HepG2 (cell line): ENCODE measurements around the gene MYOZ1. TPM values are rescaled to one million over a fixed set of nuclear protein-coding genes. Genes with fewer than 3 reads are reported as not detected.

ENCODE experiments used
- ATAC-seq: fragments of 200-7000 bp; cut with Tn5 transposase; 3 replicates; pipeline ENCODE4 v1.9.1; 2020; ENCODE audit warnings: mild to moderate bottlenecking, moderate library complexity
- BruUV-seq: library from RNA; stranded (reverse); fragments of 400-500 nt; replicated peaks from 2 replicates; lab custom pipeline; 2021; lab: Mats Ljungman, UMichigan
- CTCF ChIA-PET: fragments of 300-600 bp; formaldehyde crosslinking; extraction: SDS; loops from one replicate; lab custom pipeline; 2021; ENCODE audit warnings: low total read pairs, inconsistent platforms, low intra/inter-chr PET ratio; lab: Yijun Ruan, JAX
- POLR2A ChIA-PET: fragments of 350-600 bp; sonication (Branson Sonifier 250); formaldehyde crosslinking; loops from one replicate; lab custom pipeline; 2020; ENCODE audit warnings: antibody characterized with exemption, inconsistent platforms; lab: Yijun Ruan, JAX
- DNase-seq: peaks from one replicate; pipeline ENCODE4 v3.0.0-alpha.2; 2015; ENCODE audit warnings: low spot score
- FAIRE-seq: peaks from 3 replicates; lab custom pipeline; 2011; peaks lifted over from hg19 to GRCh38; lab: Jason Lieb, UNC
- H2AFZ ChIP-seq: one replicate; pipeline ENCODE4 v1.6.1; 2011; ENCODE audit warnings: low read length, inconsistent platforms
- H3K27ac ChIP-seq: fragments of 300-600 bp; 3 replicates; pipeline ENCODE4 v1.8.0; 2011; ENCODE audit warnings: mixed run types, mild to moderate bottlenecking, mixed read lengths, low read length, inconsistent platforms; ENCODE audit not compliant: insufficient read depth; ENCODE audit errors: extremely low read length
- H3K27me3 ChIP-seq, 2 experiments: fragments of 200-600 bp in 1 of 2; 2 replicates in 1 of 2; 3 replicates in 1 of 2; pipeline versions ENCODE4 v1.6.0 to v1.8.0; 2011; ENCODE audit warnings: low read length in 2 of 2, mild to moderate bottlenecking in 2 of 2, moderate library complexity in 2 of 2, inconsistent platforms in 1 of 2; ENCODE audit not compliant: insufficient read depth in 2 of 2, control insufficient read depth in 1 of 2
- H3K36me3 ChIP-seq, 2 experiments: fragments of 200-600 bp in 1 of 2; replicated peaks in 1 of 2; 2 replicates in 1 of 2; 3 replicates in 1 of 2; pipeline versions ENCODE4 v1.5.1 to v1.8.0; 2011; ENCODE audit warnings: low read length in 2 of 2, inconsistent platforms in 1 of 2; ENCODE audit not compliant: insufficient read depth in 2 of 2, control insufficient read depth in 1 of 2
- H3K4me1 ChIP-seq: 2 replicates; pipeline ENCODE4 v1.5.1; 2012; ENCODE audit warnings: low read length, inconsistent platforms; ENCODE audit not compliant: insufficient read depth
- H3K4me2 ChIP-seq: 2 replicates; pipeline ENCODE4 v1.6.0; 2011; ENCODE audit warnings: low read depth, low read length, inconsistent platforms
- H3K4me3 ChIP-seq, 3 experiments: fragments of 200-600 bp in 1 of 3; sonication (generic), shearing (Covaris generic) in 1 of 3; replicated peaks in 1 of 3; 2 replicates each; pipeline ENCODE4 v1.5.1; 2011 to 2016; ENCODE audit warnings: low read length in 3 of 3, inconsistent platforms in 2 of 3, low read depth in 2 of 3, mild to moderate bottlenecking in 2 of 3, control low read depth in 1 of 3, mixed read lengths in 1 of 3; ENCODE audit not compliant: insufficient read depth in 1 of 3
- H3K79me2 ChIP-seq: one replicate; pipeline ENCODE4 v1.6.1; 2011; ENCODE audit warnings: low read length, inconsistent platforms; ENCODE audit not compliant: insufficient read depth
- H3K9ac ChIP-seq: 2 replicates; pipeline ENCODE4 v1.6.0; 2011; ENCODE audit warnings: mild to moderate bottlenecking, low read depth, low read length, inconsistent platforms; ENCODE audit not compliant: insufficient read depth
- H3K9me3 ChIP-seq: 2 replicates; pipeline ENCODE4 v1.5.1; 2012; ENCODE audit warnings: mild to moderate bottlenecking, low read length
- H4K20me1 ChIP-seq: 2 replicates; pipeline ENCODE4 v1.6.0; 2011; ENCODE audit warnings: inconsistent platforms, mild to moderate bottlenecking, low read length, moderate library complexity; ENCODE audit not compliant: insufficient read depth
- GTF2F1 ChIP-seq: fragments of 150-350 bp; IDR thresholded peaks from 2 replicates; pipeline ENCODE4 v1.6.1; 2014; ENCODE audit warnings: low read length
- HCFC1 ChIP-seq: fragments of 150-350 bp; IDR thresholded peaks from 2 replicates; pipeline ENCODE4 v1.6.1; 2014; ENCODE audit warnings: low read depth, low read length
- HOXA5 ChIP-seq: sonication (generic); formaldehyde crosslinking; IDR thresholded peaks from 2 replicates; pipeline ENCODE4 v1.4.0; 2020; ENCODE audit warnings: missing genetic modification reagents
- KLF15 ChIP-seq: sonication (generic); formaldehyde crosslinking; IDR thresholded peaks from 2 replicates; pipeline ENCODE4 v1.8.1; 2023; ENCODE audit warnings: borderline replicate concordance, mild to moderate bottlenecking, inconsistent platforms, missing genetic modification reagents, mixed read lengths
- ONECUT2 ChIP-seq: sonication (generic); formaldehyde crosslinking; IDR thresholded peaks from 2 replicates; pipeline ENCODE4 v1.4.0; 2020; ENCODE audit warnings: missing genetic modification reagents
- PHF21A ChIP-seq: sonication (generic); formaldehyde crosslinking; IDR thresholded peaks from 2 replicates; pipeline ENCODE4 v1.5.0; 2020; ENCODE audit warnings: mild to moderate bottlenecking, missing genetic modification reagents
- SATB2 ChIP-seq: sonication (generic); formaldehyde crosslinking; IDR thresholded peaks from 2 replicates; pipeline ENCODE4 v1.5.0; 2020; ENCODE audit warnings: missing genetic modification reagents
- SP5 ChIP-seq: IDR thresholded peaks from 2 replicates; pipeline ENCODE4 v1.6.1; 2016; ENCODE audit warnings: low read depth, borderline replicate concordance
- U2AF1 ChIP-seq: fragments of 200-400 bp; formaldehyde crosslinking; optimal IDR thresholded peaks from 2 replicates; pipeline ENCODE3; 2017; ENCODE audit warnings: mild to moderate bottlenecking, low read depth, low read length
- YEATS2 ChIP-seq: sonication (generic); formaldehyde crosslinking; IDR thresholded peaks from 2 replicates; pipeline ENCODE4 v1.4.0; 2020; ENCODE audit warnings: missing genetic modification reagents, borderline replicate concordance
- ZBTB33 ChIP-seq: sonication (generic); formaldehyde crosslinking; IDR thresholded peaks from 2 replicates; pipeline ENCODE4 v1.4.0; 2020; ENCODE audit warnings: missing genetic modification reagents
- ZNF264 ChIP-seq: sonication (generic); formaldehyde crosslinking; IDR thresholded peaks from 2 replicates; pipeline ENCODE4 v1.4.0; 2020; ENCODE audit warnings: missing genetic modification reagents
- ZNF382 ChIP-seq: sonication (generic); formaldehyde crosslinking; IDR thresholded peaks from 2 replicates; pipeline ENCODE4 v1.5.0; 2020; ENCODE audit warnings: missing genetic modification reagents, mild to moderate bottlenecking, borderline replicate concordance
- ZNF549 ChIP-seq: sonication (generic); formaldehyde crosslinking; IDR thresholded peaks from 2 replicates; pipeline ENCODE4 v1.5.0; 2020; ENCODE audit warnings: missing genetic modification reagents
- ZNF740 ChIP-seq: sonication (generic); formaldehyde crosslinking; IDR thresholded peaks from 2 replicates; pipeline ENCODE4 v1.4.0; 2020; ENCODE audit warnings: missing genetic modification reagents
- ZNF75D ChIP-seq: sonication (generic); formaldehyde crosslinking; IDR thresholded peaks from 2 replicates; pipeline ENCODE4 v1.8.1; 2023; ENCODE audit warnings: missing genetic modification reagents, mild to moderate bottlenecking, borderline replicate concordance
- ZSCAN25 ChIP-seq: sonication (generic); formaldehyde crosslinking; IDR thresholded peaks from 2 replicates; pipeline ENCODE4 v1.8.0; 2022; ENCODE audit warnings: mild to moderate bottlenecking, missing genetic modification reagents
- ZSCAN31 ChIP-seq: sonication (generic); formaldehyde crosslinking; IDR thresholded peaks from 2 replicates; pipeline ENCODE4 v1.5.0; 2020; ENCODE audit warnings: low read depth, mild to moderate bottlenecking, missing genetic modification reagents
- WGBS: methylation state at CpG from one replicate; pipeline ENCODE4 v1.1.6; 2017; ENCODE audit warnings: low lambda C conversion rate; 5-methylcytosine and 5-hydroxymethylcytosine counted together
- in situ Hi-C: cut with HindIII; loops from 2 replicates; pipeline ENCODE4 v1.10.0; 2017; ENCODE audit warnings: low pct_unique_long_range_greater_than_20kb; ENCODE audit not compliant: extremely low pct_ligation_motif_present
- intact Hi-C: fragments of 100-400 bp; cut with micrococcal nuclease; formaldehyde crosslinking; loops from one replicate; pipeline ENCODE4 v1.10.0; 2022; ENCODE audit not compliant: unreplicated experiment
- polyA plus RNA-seq, 8 experiments: library from polyadenylated mRNA; depleted of rRNA in 3 of 8; stranded (reverse) in 7 of 8; unstranded in 1 of 8; fragments of >200 nt; fragmentation: Illumina TruSeq in 4 of 8; extraction: Trizol in 4 of 8; gene quantifications; 2 replicates each; pipeline versions ENCODE4 v1.2.1 to v1.2.3, GENCODE V29; 2011 to 2016; ENCODE audit warnings: low read depth in 4 of 8, missing spikeins in 1 of 8, mixed read lengths in 1 of 8; ENCODE audit not compliant: insufficient read depth in 1 of 8
- total RNA-seq, 5 experiments: library from RNA; depleted of rRNA; stranded (reverse); fragments of >200 nt; fragmentation: Illumina TruSeq; extraction: Trizol; gene quantifications; 2 replicates each; pipeline ENCODE4 v1.2.3, GENCODE V29; 2016; ENCODE audit warnings: low read depth in 1 of 5

MYOZ1 gene
- total and polyA plus RNA-seq, 2 of the 13 experiments (the other 11 are each of a cell fraction or from before 2014, with no cell fraction given) = not detected

DNA sequence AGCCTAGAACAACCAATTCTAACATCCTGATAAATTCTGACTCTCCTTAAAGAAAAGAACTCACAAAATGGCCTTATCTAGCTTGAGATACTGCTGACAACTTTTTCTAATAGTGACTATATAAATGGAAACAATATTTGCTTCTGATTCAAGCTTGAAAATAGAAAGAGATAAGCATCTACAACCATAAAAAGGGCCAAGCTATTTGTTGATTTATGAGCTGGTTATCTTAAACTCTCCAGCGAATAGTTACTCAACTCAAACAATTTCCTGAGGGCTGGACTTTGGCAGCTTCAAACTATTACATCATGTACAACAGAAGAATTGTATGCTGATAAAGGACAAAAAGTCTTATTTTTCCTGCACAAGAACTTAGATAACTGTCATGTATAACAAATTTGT is 54.7 kb downstream of the MYOZ1 start (continued):
- TF ChIP-seq ZNF740 (CRISPR knock-in tag) = no peak
- TF ChIP-seq ZNF549 (CRISPR knock-in tag) = no peak
- TF ChIP-seq SATB2 (CRISPR knock-in tag) = no peak
- no peak for TF ChIP-seq KLF15
- TF ChIP-seq ONECUT2 (CRISPR knock-in tag) = no peak
- TF ChIP-seq GTF2F1 = no peak
- TF ChIP-seq SP5 (CRISPR knock-in tag) = peak; percentile 81
- TF ChIP-seq HOXA5 (CRISPR knock-in tag) = no peak
- TF ChIP-seq HCFC1 = no peak
- no peak for TF ChIP-seq ZSCAN31 (CRISPR knock-in tag)
- no peak for TF ChIP-seq ZNF75D (CRISPR knock-in tag)
- TF ChIP-seq ZNF382 (CRISPR knock-in tag) = no peak
- TF ChIP-seq ZNF264 (CRISPR knock-in tag) = no peak
- TF ChIP-seq ZSCAN25 = no peak
- TF ChIP-seq YEATS2 (CRISPR knock-in tag) = no peak
- TF ChIP-seq U2AF1 = no peak

DNA sequence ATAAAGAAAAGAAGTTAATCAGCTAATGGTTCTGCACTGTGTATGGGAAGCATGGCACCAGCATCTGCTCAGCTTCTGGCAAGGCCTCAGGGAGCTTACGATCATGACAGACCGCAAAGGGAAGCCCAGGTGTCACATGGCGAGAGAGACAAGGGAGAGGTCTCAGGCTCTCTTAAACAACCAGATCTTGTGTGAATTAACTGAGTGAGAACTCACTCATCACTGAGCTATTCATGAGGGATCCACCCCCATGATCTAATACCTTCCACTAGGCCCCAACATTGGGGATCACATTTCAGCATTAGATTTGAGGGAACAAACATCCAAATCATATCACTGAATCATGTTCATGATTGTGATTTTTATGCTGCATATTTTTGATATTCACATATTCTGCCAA is 55.9 kb downstream of the MYOZ1 start:
- H3K4me2 ChIP-seq = no peak overlapping the region
- CTCF ChIA-PET = no interaction called here

More for the DNA sequence above, 55.9 kb downstream of the MYOZ1 start:
- H3K79me2 ChIP-seq = peaks cover 18% of the 10 kb centered on the region
- in situ Hi-C loops = no loop called here
- H4K20me1 ChIP-seq = no peaks in the 10 kb centered on the region; the same call in 1 of the 2 replicates
- no peak overlapping the region for H3K27ac ChIP-seq
- 96% methylated on average over 3 of the region's 3 CpGs for WGBS
- H3K4me3 ChIP-seq = no peak overlapping the region
- POLR2A ChIA-PET = no interaction called here
- no peaks in the 10 kb centered on the region for H3K36me3 ChIP-seq
- ATAC-seq = no peak
- FAIRE-seq = no peak
- peaks cover 71% of the 10 kb centered on the region for H3K4me1 ChIP-seq
- BruUV-seq = no TSS peak
- DNase-seq = no peak
- H3K9ac ChIP-seq = no peak overlapping the region
- TF ChIP-seq ZBTB33 = peak; percentile 61; the same call in 1 of the 2 replicates
- TF ChIP-seq PHF21A = no peak
- intact Hi-C loops = no loop called here
- H3K9me3 ChIP-seq = peaks cover 5% of the 10 kb centered on the region; the same call in 1 of the 2 replicates
- H3K27me3 ChIP-seq = no peaks in the 10 kb centered on the region
- no peak overlapping the region for H2AFZ ChIP-seq
